Esophagus muscularis mucosa (tissue), 4 donors: ENCODE measurements around the gene ATP2A3.

Experiments used
- EP300 ChIP-seq: sonication (generic); formaldehyde crosslinking; IDR thresholded peaks from one replicate; pipeline ENCODE4 v1.6.1; 2017; ENCODE audit warnings: antibody characterized with exemption
- POLR2A ChIP-seq: fragments of 450-650 bp; IDR thresholded peaks from one replicate; pipeline ENCODE4 v1.6.1; 2017; ENCODE audit warnings: antibody characterized with exemption, moderate library complexity, mild to moderate bottlenecking, low read depth
- POLR2AphosphoS5 ChIP-seq, 2 donors: sonication (generic); formaldehyde crosslinking; IDR thresholded peaks; one replicate each; pipeline ENCODE4 v1.6.1; 2017; ENCODE audit warnings: antibody characterized with exemption in 2 of 2
- TF ChIP-seq, protein P1 (sequence below), 3 experiments: fragments of 200-600 bp in 2 of 3; fragments of 450-650 bp in 1 of 3; sonication (generic) in 2 of 3; IDR thresholded peaks; one replicate each; pipeline ENCODE4 v1.5.1; 2017 to 2019; ENCODE audit warnings: antibody characterized with exemption in 3 of 3, mild to moderate bottlenecking in 2 of 3, moderate library complexity in 1 of 3

DNA sequence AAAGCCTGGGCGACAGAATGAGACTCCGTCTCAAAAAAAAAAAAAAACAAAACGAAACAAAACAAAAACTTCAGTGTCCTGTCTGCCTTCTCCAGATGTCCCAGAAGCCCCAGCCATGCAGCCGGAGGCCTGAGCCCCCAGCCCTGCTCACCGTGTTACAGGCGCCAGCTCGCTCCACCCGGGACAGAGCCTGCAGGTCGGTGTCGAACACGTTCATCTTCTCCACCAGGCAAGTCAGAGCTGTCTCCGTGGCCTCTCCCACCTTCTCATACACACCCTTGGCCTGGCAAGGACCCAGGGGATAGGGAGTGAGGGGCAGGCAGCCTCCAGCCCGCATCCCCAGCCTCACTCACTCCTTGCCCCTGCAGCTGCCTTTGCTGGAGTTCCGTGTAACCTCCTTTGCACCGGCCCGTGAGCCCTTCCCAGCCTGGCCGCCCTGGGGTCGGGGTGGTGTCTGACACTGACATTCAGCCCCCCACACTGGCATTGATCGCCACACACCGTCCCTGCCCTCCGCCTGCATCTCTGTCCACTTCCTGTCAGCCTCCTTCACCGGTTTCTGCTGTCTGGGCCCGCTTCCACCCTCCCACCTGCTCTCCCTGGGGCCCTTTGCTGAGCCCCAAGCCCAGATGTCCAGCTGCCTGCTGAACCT, 20.9 kb downstream of the ATP2A3 start:
- TF ChIP-seq, protein P1, sequence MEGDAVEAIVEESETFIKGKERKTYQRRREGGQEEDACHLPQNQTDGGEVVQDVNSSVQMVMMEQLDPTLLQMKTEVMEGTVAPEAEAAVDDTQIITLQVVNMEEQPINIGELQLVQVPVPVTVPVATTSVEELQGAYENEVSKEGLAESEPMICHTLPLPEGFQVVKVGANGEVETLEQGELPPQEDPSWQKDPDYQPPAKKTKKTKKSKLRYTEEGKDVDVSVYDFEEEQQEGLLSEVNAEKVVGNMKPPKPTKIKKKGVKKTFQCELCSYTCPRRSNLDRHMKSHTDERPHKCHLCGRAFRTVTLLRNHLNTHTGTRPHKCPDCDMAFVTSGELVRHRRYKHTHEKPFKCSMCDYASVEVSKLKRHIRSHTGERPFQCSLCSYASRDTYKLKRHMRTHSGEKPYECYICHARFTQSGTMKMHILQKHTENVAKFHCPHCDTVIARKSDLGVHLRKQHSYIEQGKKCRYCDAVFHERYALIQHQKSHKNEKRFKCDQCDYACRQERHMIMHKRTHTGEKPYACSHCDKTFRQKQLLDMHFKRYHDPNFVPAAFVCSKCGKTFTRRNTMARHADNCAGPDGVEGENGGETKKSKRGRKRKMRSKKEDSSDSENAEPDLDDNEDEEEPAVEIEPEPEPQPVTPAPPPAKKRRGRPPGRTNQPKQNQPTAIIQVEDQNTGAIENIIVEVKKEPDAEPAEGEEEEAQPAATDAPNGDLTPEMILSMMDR (IDR thresholded peaks at IDR 0.05) = no peak
- TF ChIP-seq POLR2A (no peak), POLR2AphosphoS5 (IDR thresholded peaks at IDR 0.05) (no peak), EP300 (no peak)
